ENCODE data around the gene IL17RB.

DNA sequence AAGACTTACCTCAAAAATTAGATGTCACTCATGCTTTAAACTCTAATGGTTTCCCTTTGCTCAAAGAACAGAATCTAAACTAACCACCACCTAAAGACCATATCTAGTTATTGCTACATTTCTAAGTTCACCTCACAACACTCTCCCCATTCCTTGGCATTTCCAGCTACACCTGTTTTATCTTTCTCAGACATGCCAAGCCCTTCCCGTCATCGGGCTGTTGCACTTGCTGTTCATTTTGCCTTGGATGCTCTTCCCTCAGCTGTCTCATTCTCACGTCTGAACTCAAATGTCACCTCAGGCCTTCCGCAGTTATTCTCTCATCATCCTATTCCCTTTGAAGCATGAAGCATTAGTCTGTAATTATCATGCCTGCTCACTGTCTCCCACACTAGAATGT lies 36.6 kb downstream of the IL17RB start:
- no peak for TF ChIP-seq POLR2AphosphoS5 (IDR thresholded peaks at IDR 0.05)
- TF ChIP-seq CTCF (IDR thresholded peaks at IDR 0.05) = no peak

Measured in breast epithelium (tissue), 3 donors.